CD4-positive, alpha-beta T cell treated with Interleukin-1 beta for 1 hour (primary cell): ENCODE measurements around the gene DEPDC1B.
"Not testable (repeated sequence)": the region's sequence is repeated elsewhere in the genome, so short reads cannot be mapped to it uniquely, and the experiment has no call there.

Experiments
- DNase-seq, 2 donors: peaks; one replicate each; pipeline ENCODE4 v3.0.0-alpha.2; 2020 to 2022

The DEPDC1B gene

GRCh38 chr5:60583616-60584015 is 116.3 kb downstream of the DEPDC1B start:
- no peak for DNase-seq

GRCh38 chr5:60578315-60578714 is 121.7 kb downstream of the DEPDC1B start:
- no peak for DNase-seq

- DNase-seq, result no peak
These were observed 122.8 kb downstream of the DEPDC1B start for GRCh38 chr5:60577116-60577515.

GRCh38 chr5:60576425-60576824 is 123.5 kb downstream of the DEPDC1B start:
- no peak for DNase-seq

- DNase-seq, result no peak
These were observed 131.3 kb downstream of the DEPDC1B start for GRCh38 chr5:60568646-60569045.

GRCh38 chr5:60563696-60564324 is 136.2 kb downstream of the DEPDC1B start:
- no peak for DNase-seq

GRCh38 chr5:60553291-60553690 is 146.7 kb downstream of the DEPDC1B start:
- not testable (repeated sequence) for DNase-seq

- DNase-seq, result no peak
These were observed 148.1 kb downstream of the DEPDC1B start for GRCh38 chr5:60551829-60552228.

GRCh38 chr5:60551250-60551649 is 148.7 kb downstream of the DEPDC1B start:
- DNase-seq, result no peak

- no peak for DNase-seq
These were observed 149.7 kb downstream of the DEPDC1B start for GRCh38 chr5:60550311-60550710.

GRCh38 chr5:60549841-60550240 is 150.1 kb downstream of the DEPDC1B start:
- DNase-seq, result no peak
